ENCODE results near the gene IFITM1.
A peak's percentile ranks its signal among the peaks of the same experiment; 100 is the strongest.
"Not testable (repeated sequence)": the region's sequence is repeated elsewhere in the genome, so short reads cannot be mapped to it uniquely, and the experiment has no call there.

The IFITM1 gene

DNA sequence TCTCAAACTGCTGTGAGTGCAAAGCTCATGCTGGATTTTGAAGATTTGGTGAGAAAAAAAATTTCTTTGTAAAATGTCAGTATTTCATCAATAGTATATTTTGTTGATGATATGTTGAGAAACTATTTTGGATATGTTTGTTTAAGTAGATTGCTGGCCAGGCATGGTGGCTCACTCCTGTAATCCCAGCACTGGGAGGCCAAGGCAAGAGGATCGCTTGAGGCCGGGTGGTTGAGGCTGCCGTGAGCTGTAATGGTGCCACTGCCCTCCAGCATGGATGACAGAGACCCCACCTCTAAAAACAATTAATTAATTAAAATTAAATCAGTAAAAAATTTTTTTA is 13.7 kb downstream of the IFITM1 start:
- no peaks in the 10 kb centered on the region; the same call in 1 of the 2 replicates for H3K4me1 ChIP-seq
- H3K9me3 ChIP-seq, result no peaks in the 10 kb centered on the region
- no peaks in the 10 kb centered on the region for H3K36me3 ChIP-seq (replicated peaks)
- H3K27me3 ChIP-seq (ENCODE audit: low read depth), result no peaks in the 10 kb centered on the region
- no peak overlapping the region for H3K4me3 ChIP-seq
- no peak for DNase-seq (ENCODE audit: low spot score in 2 of 2)
- in situ Hi-C loops (cut with MboI; ENCODE audit: low sequenced_read_pairs), result no loop called here

DNA sequence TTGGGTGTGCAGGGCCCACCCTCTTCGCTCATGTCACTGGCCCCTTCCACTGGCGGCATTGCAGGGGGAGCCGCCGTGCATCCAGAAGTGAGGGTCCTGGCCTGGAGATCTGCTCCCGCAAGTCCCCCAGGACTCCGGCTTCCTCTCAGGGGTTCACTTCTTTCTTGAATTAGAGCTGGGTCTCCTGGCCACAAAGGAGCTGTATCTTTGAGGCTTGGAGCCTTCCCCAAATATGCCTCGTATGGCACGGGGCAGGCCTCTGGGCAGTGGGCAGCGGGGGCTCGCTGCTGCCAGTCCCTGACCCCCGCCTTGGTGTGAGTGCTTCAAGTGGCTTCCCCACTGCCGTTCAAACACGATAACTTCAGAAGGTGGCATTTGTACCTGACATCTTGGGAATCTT is 14.2 kb downstream of the IFITM1 start:
- Histone ChIP-seq H3K4me1 (no peaks in the 10 kb centered on the region; the same call in 1 of the 2 replicates), H3K27me3 (ENCODE audit: low read depth) (no peaks in the 10 kb centered on the region)
- DNase-seq (ENCODE audit: low spot score in 2 of 2), result no peak

GRCh38 chr11:328516-329100 is 14.8 kb downstream of the IFITM1 start:
- DNase-seq (ENCODE audit: low spot score in 2 of 2); H3K27me3 ChIP-seq (ENCODE audit: low read depth); H3K36me3 ChIP-seq (replicated peaks); in situ Hi-C loops (cut with MboI; ENCODE audit: low sequenced_read_pairs); H3K9me3 ChIP-seq; H3K4me1 ChIP-seq; H3K4me3 ChIP-seq: not testable (repeated sequence)

More for the DNA sequence above, 14.2 kb downstream of the IFITM1 start:
- no peaks in the 10 kb centered on the region for H3K36me3 ChIP-seq (replicated peaks)
- H3K4me3 ChIP-seq, result no peak overlapping the region
- H3K9me3 ChIP-seq, result no peaks in the 10 kb centered on the region
- in situ Hi-C loops (cut with MboI; ENCODE audit: low sequenced_read_pairs), result no loop called here

DNA sequence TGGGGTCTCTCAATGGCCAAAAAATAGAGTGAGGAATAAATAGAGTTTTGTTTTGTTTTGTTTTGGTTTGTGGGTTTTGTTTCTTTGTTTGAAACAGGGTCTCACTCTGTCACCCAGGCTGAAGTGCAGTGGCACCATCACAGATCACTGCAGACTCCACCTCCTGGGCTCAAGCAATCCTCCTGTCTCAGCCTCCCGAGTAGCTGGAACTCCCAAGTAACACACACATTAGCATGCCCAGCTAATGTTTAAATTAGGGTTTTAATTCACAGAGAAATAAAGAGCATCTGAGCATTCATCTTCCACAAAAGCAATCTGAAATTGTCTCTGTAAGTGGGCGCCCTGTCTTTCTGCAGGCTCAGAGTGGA is 16.0 kb downstream of the IFITM1 start:
- Histone ChIP-seq H3K27me3 (ENCODE audit: low read depth) (no peaks in the 10 kb centered on the region), H3K9me3 (no peaks in the 10 kb centered on the region), H3K4me1 (no peaks in the 10 kb centered on the region; the same call in 1 of the 2 replicates), H3K36me3 (replicated peaks) (no peaks in the 10 kb centered on the region), H3K4me3 (no peak overlapping the region)
- in situ Hi-C loops (cut with MboI; ENCODE audit: low sequenced_read_pairs), result no loop called here
- no peak for DNase-seq (ENCODE audit: low spot score in 2 of 2)

DNA sequence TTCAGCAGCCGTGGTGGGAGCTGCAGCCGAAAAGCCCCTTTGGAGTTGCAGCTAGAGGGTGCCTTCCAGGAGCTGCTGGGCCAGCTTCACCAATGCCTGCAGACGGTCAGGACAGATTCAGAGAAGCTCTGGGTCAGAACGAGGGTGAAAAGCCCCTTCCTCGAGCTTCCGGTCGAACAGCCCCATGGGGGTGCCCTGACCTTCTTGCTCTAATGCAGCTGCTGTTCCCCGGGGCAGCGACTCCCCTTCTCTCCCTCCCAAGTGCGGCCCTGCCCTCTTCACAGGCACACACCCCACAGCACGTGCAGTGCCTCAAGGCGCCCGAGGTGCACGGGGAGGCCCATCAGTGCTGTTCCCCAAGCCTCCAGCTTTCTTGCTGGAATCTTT is 16.5 kb downstream of the IFITM1 start:
- in situ Hi-C loops (cut with MboI; ENCODE audit: low sequenced_read_pairs), result no loop called here
- Histone ChIP-seq H3K4me3 (no peak overlapping the region), H3K27me3 (ENCODE audit: low read depth) (no peaks in the 10 kb centered on the region), H3K36me3 (replicated peaks) (no peaks in the 10 kb centered on the region), H3K4me1 (no peaks in the 10 kb centered on the region; the same call in 1 of the 2 replicates), H3K9me3 (no peaks in the 10 kb centered on the region)
- DNase-seq (ENCODE audit: low spot score in 2 of 2), result no peak

- Histone ChIP-seq H3K4me3 (no peak overlapping the region), H3K4me1 (no peaks in the 10 kb centered on the region; the same call in 1 of the 2 replicates), H3K27me3 (ENCODE audit: low read depth) (no peaks in the 10 kb centered on the region), H3K9me3 (no peaks in the 10 kb centered on the region), H3K36me3 (replicated peaks) (no peaks in the 10 kb centered on the region)
- DNase-seq (ENCODE audit: low spot score in 2 of 2), result no peak
- in situ Hi-C loops (cut with MboI; ENCODE audit: low sequenced_read_pairs), result no loop called here
Measured at GRCh38 chr11:330694-331357, 17.0 kb downstream of the IFITM1 start.

DNA sequence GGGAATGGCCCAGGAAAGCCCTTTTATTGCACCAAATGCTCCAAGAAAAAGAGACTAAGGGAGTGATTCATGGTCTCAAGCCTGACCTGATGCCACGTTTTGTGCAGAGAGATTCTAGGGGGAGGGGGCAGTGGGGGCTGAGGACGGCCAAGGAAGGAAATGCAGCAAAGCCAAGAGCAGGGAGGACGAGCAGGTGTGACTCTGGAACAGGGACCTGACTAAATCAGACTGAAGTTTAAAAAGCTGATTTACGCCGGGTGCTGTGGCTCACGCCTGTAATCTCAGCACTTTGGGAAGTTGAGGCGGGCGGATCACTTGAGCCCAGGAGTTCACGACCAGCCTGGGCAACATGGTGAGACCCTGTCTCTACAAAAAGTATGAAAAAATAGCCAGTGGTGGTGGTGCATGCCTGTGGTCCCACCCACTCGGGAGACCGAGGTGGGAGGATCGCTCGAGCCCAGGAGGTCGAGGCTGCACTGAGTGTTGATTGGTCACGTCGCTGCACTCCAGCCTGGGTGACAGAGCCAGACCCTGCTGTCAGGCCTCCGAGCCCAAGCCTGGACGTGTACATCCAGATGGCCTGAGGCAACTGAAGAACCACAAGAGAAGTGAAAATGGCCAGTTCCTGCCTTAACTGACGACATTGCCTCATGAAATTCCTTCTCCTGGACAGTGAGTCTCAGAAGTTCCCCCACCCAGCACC is 17.7 kb downstream of the IFITM1 start:
- no peaks in the 10 kb centered on the region for H3K27me3 ChIP-seq (ENCODE audit: low read depth)
- H3K9me3 ChIP-seq, result no peaks in the 10 kb centered on the region
- in situ Hi-C loops (cut with MboI; ENCODE audit: low sequenced_read_pairs), result no loop called here
- H3K4me3 ChIP-seq, result no peak overlapping the region
- DNase-seq (ENCODE audit: low spot score in 2 of 2), result no peak
- no peaks in the 10 kb centered on the region for H3K36me3 ChIP-seq (replicated peaks)
- H3K4me1 ChIP-seq, result no peaks in the 10 kb centered on the region; the same call in 1 of the 2 replicates

DNA sequence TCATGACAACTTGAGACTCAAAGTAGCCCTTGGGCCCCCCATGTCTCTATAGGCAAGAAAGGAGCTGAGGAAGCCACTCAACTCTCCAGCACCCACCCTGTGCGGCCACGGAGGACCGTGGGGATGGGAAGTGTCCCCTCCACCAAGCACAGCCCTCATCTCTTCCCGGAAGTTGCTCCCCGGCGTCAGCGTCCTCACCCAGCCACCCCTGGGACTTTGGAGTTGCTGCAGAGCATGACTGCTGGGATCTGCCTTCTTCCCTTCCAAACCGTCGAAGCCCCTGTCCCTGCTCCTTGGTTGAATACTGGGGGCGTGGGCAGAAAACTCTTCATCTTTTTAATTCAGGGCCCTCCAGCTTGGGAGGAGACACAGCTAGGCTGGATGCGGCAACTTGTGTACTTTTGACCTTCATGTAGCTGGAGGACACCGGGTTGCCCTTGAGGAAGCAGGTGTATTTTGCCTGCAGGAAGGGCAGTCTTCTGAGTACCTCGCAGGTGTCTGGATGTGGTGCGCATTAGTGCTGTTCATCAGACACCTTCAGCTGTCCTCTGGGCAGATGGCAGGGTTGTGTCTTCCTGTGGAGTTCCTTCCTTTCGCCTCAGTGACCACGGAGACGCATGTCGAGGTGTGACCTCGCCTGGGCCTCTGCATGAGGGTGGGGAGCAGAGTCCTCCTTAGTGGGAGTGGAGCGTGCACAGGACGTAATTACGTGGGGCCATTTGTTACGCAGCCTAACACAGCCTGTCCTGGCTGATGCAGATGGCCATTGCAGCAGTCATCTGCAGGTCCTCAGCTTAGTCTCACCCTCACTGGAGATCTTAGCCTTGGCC is 19.0 kb downstream of the IFITM1 start:
- no peak for DNase-seq (ENCODE audit: low spot score in 2 of 2)
- H3K27me3 ChIP-seq (ENCODE audit: low read depth), result no peaks in the 10 kb centered on the region
- no peaks in the 10 kb centered on the region for H3K36me3 ChIP-seq (replicated peaks)
- in situ Hi-C loops (cut with MboI; ENCODE audit: low sequenced_read_pairs), result no loop called here
- H3K4me1 ChIP-seq, result peaks cover 4% of the 10 kb centered on the region
- no peak overlapping the region for H3K4me3 ChIP-seq
- H3K9me3 ChIP-seq, result no peaks in the 10 kb centered on the region

DNA sequence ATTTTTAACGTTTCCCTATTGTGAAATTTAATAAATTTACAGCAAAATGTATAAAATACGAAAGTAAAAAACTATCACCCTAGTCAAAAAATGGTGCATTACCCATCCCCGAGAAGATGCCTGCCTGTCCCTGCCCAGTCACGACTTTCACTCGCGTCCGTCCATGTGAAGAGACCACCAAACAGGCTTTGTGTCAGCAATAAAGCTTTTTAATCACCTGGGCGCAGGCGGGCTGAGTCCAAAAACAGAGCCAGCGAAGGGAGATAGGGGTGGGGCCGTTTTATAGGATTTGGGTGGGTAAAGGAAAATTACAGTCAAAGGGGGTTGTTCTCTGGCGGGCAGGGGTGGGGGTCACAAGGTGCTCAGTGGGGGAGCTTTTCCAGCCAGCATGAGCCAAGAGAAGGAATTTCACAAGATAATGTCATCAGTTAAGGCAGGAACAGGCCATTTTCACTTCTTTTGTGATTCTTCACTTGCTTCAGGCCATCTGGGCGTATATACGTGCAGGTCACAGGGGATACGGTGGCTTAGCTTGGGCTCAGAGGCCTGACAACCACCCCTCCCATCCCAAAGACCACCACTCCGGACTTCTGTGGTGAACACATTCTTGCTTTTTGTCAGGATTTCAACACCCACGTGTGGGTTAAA is 19.9 kb downstream of the IFITM1 start:
- H3K4me1 ChIP-seq; DNase-seq (ENCODE audit: low spot score in 2 of 2); H3K4me3 ChIP-seq; H3K9me3 ChIP-seq; H3K36me3 ChIP-seq (replicated peaks); in situ Hi-C loops (cut with MboI; ENCODE audit: low sequenced_read_pairs); H3K27me3 ChIP-seq (ENCODE audit: low read depth): not testable (repeated sequence)

GRCh38 chr11:334264-334994 is 20.6 kb downstream of the IFITM1 start:
- H3K9me3 ChIP-seq, result no peaks in the 10 kb centered on the region
- H3K4me3 ChIP-seq, result no peak overlapping the region
- H3K36me3 ChIP-seq (replicated peaks), result no peaks in the 10 kb centered on the region
- peaks cover 4% of the 10 kb centered on the region for H3K4me1 ChIP-seq
- in situ Hi-C loops (cut with MboI; ENCODE audit: low sequenced_read_pairs), result no loop called here
- no peaks in the 10 kb centered on the region for H3K27me3 ChIP-seq (ENCODE audit: low read depth)
- DNase-seq (ENCODE audit: low spot score in 2 of 2), result peak in 1 of 2 experiments; percentile 39

DNA sequence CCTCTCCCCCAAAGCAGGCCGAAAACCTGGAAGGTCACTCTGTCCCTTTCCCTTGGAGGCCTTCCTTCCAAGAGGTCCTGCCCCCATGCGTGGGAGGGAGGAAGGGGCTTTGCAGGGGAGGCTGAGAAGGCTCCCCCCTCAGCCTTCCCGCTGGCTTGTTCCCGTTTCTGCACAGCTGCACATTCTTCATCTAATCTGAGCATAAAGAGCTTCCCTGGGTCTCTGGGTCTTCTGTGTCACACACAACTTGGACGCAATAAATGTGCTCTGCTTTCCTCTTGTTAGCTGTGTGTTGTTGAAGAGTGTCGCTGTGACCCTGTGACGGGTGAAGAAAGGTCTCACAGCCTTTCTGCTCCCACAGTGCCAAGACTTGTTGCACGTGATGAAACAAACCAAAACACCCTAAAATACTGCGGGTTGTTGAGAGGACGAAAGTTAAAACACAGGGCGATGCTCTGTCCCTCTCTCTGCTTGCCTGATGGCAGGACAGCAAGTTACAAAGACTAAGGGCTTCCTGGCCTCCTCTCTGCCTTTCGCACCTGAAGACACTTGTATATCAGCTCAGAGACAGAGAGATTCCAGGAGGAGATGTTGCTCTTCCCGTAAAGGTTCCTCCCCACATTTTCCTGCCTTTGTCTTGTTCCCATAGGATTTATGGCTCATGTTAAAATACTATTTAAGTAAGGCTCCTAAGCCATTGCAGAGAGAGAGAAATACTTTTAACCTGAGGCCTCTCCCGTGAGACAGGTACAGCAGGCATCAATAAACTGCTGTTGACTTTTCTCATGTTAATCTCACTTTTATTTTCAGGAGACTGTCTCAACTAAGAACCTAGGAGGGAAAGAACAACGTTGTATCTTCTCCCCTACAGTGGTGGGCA is 22.2 kb downstream of the IFITM1 start:
- DNase-seq (ENCODE audit: low spot score in 2 of 2), result no peak
- in situ Hi-C loops (cut with MboI; ENCODE audit: low sequenced_read_pairs), result no loop called here
- no peaks in the 10 kb centered on the region for H3K36me3 ChIP-seq (replicated peaks)
- peaks cover 19% of the 10 kb centered on the region for H3K4me1 ChIP-seq
- no peaks in the 10 kb centered on the region for H3K27me3 ChIP-seq (ENCODE audit: low read depth)
- no peak overlapping the region for H3K4me3 ChIP-seq
- no peaks in the 10 kb centered on the region for H3K9me3 ChIP-seq

GRCh38 chr11:336659-337198 is 22.9 kb downstream of the IFITM1 start:
- H3K4me3 ChIP-seq, result no peak overlapping the region
- in situ Hi-C loops (cut with MboI; ENCODE audit: low sequenced_read_pairs), result no loop called here

More at GRCh38 chr11:336659-337198, 22.9 kb downstream of the IFITM1 start:
- Histone ChIP-seq H3K36me3 (replicated peaks) (no peaks in the 10 kb centered on the region), H3K4me1 (peaks cover 25% of the 10 kb centered on the region), H3K9me3 (no peaks in the 10 kb centered on the region), H3K27me3 (ENCODE audit: low read depth) (no peaks in the 10 kb centered on the region)
- DNase-seq (ENCODE audit: low spot score in 2 of 2), result no peak

Data from HAP-1 (cell line).